ENCODE data around the gene NUP188.

NUP188 gene

DNA sequence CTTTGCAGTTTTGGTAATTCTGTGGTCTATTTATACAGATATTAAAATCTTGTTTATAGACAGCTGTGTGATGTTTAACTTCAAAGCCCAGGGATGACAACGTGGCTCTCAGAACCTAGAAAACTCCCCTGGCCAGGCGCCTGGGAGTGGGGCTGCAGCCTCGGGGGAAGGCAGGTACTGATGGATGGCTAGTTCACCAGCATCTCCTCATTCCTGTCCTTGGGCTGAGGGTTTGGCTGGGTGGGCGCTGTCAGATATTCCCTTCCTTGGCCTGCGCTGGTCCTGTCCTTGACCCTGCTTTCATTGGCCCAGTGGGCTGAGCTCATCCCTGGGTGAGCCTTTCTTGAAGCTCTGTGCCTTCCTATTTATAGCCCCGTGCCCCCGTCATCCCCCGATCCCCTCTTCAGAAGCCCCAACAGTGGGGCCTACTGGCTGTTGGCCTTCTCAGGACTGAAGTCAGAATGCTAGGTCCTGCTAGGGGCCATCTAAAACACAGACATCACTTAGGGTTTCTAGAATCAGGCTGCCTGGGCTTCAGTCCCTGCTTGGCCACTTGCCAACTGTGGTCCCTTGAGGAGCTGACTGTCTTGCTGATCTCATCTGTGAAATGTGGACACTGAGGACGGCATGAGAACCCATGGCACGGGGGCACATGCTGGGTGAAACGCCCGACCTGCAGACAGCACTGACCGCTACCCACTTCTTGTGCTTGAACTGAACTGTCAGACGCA lies 59.7 kb downstream of the NUP188 start:
- no peak for DNase-seq

DNA sequence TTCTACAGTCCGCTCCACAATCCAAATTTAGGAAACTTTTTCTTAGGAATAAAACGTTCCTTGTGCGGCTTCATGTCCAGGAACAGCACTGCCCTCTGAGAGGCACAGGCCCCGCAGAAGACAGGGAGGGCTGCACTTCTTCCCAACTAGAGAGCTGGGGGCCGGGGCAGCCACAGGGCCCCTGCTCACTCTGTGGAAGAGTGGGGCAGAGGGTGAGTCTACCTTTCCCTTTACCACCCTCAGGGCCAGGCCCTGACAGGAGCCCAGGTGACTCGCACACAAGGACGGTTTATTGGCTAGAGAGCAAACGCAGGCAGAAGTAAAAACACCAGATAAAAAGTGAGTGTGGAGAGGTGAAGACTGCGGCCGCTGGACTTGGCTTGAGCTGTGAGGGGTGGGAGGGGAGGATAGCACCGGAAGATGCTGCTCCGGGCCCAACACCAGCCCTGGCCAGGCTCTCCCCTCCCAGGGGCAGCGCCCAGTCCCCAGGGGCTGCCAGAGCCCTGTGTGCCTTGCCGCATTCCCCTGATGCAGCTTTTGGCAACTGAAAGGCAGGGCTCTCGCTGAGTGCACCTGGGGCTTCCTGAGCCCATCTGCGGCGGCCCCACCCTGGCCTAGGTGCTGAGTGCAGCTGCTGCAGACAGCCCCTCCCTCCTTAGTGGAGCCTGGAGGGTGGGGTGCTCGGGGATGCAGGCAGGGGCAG lies 60.4 kb downstream of the NUP188 start:
- DNase-seq = no peak

DNA sequence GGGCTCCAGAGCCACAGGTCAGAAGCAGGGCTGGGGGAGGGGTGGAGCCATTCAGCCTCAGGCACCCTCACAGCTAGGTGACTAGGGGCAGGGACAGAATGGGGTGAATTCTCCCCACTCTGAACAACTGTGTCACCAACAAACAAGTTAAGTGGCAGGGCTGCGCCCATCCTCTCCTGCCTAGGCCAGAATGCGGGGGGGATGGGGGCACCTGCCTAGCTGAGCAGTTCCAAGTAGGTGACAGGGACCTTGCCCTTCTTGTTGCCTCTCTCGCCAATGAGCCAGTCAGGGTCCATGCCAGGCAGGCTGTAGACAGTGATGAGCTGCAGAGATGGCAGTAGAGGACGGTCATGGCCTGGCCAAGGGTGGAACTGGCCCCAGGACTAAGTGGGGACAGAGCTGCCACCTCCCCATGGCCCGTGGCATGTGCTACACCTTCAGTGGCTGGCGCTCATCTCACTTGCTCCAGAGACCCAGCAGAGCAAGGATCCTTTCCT lies 61.0 kb downstream of the NUP188 start:
- DNase-seq = no peak

DNA sequence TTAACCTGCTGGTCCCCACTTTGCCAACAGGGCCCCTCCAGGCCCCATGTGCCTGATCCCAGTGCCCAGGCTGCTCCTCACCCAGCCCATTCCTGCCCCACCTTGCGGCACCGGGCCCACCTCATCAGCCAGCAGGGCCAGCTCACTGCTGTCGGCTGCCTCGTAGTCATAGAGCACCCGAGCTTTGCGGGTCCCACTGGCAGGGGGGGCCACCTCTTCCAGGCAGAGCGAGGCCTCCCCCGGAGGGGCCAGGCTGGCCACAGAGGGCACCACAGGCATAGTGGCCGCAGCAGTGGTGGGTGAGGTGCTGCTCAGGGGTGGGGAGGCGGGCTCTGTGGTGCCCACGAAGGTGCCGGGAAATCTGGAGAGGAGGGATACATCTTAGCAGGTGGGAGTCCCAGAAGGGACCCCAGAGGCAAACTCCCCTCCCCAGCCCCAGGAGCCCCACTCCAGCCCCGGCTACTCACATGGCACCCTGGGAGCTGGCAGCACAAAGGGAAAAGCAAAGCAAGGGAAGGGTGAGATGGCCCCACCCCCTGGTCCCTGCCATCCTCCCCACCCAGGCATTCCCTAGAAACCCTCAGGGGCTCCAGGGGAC lies 61.6 kb downstream of the NUP188 start:
- DNase-seq = no peak

DNA sequence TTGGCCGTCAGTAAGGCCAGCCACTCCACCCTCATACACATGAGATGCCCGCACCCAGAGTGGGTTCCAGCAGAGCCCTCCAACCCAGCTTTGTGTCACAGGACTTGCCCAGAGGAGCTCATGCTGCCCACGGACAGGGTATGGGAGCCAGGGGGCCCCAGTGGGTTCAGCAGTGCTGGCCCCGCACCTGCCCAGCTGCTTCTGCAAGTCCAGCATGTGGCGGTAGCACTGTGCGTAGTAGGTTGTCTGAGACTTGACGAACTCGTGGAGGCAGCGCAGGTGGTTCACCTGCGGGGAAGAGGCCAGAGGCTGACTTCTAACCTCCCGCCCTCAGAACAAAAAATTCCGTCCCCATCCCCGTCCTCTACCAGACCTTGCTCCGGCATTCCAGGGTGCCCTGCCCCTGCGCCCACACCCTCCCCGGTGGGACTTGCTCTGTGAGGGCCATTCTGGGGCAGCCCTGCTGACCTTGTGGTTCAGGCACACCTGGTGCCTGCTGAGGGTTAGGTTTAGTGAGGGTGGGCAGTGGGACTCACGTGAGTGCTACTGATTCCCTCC lies 62.2 kb downstream of the NUP188 start:
- no peak for DNase-seq

DNA sequence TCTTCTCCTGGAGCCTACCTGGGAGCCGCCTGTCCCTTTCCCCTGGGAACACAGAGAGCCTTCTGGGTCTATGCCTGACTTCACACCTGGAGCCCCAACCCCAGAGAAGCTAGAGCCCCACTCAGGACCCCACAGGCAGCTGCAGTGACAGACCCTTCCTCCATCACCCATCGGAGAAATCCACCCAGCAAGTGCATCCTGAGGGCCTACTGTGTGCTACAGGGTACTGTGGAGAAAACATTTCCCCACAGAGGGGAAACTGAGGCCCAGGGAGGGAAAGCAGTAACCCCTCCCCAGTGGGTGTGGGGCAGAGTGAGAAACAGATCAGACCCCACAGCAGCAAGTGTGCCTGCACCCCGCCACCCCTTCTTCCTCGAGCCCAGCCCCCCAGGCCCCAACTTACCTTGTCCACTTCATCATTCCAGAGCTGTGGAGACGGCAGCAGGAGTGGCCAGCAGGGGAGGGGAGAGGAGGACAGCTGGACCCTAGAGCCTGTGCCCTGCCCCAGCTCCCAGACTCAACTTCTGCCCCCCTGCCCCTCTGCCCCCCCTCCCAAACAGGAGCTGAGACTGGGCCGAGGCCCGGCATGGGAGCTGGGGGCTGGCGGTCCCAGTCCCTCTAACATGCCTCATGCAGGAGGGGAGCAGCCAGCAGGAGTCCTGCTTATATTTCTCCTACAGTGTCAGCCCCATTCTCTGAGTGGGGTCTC lies 62.9 kb downstream of the NUP188 start:
- DNase-seq = no peak

DNA sequence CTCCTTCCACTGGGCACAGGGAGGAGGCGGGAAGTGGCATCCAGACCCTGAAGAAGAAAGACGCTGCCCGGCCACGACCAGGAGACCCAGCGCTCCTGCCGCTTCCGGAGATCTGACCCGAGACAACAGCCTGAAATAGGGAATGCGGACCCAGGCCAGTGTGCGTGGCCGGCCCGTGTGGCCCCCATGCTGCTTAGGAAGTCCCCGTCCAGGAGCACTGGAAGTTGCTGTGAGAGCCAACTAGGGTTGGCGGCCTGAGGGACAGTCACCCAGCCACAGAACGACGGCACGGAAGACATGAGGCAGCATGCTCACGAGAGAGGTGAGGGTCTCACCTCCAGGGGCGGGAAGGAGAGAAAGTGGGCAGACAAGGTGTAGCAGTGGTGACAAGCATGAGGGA lies 63.7 kb downstream of the NUP188 start:
- no peak for DNase-seq

DNA sequence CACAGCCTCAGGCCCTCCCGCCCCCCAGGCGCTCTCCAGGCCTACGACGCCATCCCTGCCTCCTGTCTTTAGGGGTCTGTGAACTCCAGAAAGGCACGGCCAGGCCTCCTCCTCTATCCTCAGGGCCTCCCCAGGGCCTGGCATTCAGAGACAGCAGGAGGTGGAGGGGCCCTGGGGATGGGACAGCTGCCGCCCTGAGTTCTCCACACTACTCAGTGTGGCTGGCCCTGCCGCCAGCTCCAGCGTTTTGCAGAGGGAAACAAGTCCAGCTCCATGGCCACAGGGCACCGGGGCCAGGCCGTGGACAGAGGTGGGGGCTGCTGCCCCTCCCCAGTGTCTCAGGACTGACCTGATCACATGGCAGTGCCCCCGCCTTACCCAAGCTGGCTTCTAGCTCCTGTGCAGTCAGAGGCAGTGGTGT lies 64.3 kb downstream of the NUP188 start:
- no peak for DNase-seq

DNA sequence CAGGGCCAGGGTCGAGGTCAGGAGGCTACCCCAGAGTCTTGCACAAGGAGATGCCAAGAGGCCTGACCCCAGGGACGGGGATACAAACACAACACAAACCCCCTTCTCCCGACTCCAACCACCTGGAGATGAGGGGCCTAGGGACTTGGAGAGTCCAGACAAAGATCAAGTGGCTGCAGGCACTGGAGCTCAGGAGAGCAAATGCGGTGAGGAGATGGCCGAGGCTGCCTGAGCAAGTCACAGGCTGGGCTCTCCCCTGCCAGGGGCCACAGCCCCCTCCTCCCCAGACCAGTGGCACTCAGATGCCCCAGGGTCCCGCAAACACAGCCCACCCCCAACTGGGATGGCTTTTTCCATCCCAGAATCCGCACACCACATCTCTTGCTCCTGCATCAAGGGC lies 64.8 kb downstream of the NUP188 start:
- DNase-seq = no peak

DNA sequence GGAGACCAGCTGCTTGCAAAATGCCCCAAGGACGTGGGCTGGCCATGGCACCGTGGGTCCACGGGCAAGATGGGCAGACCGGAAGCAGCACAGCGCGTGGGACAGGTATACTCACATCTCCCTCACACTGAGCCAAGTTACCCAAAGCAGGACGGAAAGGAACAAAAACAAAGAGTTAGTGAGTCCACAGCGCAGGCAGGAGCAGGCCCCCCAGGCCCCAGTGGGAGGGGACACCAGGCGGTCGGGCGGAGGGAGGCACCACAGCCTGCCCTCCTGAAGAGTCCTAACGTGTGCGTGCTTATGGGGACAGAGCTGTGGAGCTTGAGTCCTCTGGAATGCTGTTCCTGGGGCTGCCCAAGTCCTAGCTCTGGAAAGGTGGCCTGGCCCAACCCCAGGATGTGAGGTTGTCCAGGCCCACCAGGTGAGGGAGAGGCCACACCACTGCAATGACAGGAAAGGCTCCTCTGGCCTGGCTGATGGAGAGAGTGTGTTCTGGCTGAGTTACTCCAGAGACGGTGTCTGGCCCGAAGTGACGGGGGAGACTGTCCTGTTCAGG lies 65.5 kb downstream of the NUP188 start:
- no peak for DNase-seq

DNA sequence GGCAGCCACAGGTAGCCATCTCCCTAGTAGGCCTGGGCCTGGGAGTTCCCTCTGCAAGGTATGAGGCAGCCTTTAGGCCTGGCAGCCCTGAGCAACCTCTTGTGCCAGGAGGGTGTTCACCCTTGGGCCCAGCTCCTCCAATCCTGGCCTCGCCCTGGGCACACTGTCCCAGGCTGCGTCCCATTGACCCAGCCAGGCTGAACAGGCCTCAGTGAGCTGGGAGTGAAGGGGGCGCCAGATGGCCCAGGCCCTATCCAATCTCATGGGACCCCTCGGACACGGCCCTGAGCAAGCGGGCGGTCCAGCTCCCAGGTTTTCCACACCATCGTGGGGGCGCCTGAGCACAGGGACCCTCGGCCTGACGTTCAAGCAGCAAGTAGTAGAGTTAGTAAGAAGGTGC lies 66.2 kb downstream of the NUP188 start:
- DNase-seq = no peak

DNA sequence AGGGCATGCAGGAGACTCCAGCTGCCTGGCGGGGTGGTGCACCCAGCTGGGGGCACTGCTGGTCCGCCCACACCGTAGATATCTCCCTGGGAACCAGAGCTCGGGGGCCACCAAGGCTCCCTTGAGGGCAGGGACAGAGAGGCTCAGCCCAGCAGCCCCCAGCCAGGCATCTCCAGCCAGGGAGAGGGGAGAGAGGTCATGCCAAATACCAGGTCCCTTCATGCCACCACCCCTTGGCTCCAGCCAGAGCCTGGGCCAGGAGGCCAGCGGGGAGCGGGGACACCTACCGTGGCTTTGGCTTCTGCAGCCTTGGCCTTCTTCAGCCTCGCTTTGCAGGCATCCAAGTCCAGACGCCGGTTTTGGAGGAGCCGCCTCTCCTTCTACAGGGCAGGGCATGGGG lies 66.6 kb downstream of the NUP188 start:
- no peak for DNase-seq

DNA sequence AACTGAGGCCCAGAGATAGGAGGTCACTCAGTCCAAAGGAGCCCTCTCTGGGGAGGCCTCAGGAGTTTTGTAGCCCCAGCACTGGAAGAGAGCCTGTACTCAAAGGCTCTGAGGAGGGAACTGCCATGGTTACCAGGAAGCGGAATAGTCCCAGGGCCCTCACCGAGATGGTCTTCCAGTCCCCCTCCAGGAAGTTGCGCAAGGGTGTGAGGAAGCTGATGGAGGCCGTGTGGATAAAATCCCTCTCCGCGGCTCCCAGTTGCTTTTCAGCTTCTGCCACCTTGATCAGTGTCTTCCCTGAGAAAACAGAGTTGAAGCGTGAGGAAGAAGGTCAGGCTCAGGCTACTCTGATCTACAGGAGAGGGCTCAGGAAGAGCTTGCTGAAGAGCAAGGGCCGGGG lies 67.1 kb downstream of the NUP188 start:
- DNase-seq = no peak

DNA sequence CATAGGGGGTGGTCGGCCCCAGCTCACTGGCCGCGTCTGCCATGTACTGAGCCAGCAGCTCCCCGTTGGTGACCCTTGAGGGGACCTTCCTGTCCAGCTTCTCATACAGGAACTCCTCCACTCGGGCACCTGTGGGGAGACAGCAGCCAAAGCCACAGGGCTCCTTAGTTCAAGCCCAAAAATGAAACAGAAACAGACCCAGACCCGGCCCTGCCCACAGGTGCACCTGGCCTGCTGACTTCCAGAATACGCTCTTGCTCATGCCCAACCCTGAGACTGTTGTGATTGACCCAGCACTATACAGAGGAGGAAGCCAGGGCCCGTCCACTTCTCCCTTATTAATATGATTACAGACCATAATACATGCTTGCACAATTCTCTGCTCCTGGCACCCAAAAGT lies 73.6 kb downstream of the NUP188 start:
- DNase-seq = no peak

DNA sequence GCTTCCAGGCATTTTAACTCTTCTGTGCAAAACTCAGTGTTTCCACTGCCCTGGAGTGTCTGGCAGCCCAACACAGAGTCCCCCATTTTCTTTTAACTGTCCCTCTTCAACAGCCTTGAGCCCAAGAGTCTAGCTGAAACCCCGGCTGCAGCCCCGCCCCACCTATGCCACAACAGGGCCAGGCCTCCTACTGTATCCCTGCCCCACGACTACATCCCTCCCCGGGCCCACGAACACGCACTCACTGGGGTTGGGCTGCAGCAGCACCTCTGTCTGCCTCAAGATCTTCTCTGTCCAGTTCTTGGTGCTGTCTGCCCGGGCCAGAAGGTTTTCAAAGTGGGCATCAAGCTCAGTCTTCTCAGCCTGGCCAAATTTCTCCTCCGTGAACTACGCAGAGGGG lies 74.5 kb downstream of the NUP188 start:
- no peak for DNase-seq

DNA sequence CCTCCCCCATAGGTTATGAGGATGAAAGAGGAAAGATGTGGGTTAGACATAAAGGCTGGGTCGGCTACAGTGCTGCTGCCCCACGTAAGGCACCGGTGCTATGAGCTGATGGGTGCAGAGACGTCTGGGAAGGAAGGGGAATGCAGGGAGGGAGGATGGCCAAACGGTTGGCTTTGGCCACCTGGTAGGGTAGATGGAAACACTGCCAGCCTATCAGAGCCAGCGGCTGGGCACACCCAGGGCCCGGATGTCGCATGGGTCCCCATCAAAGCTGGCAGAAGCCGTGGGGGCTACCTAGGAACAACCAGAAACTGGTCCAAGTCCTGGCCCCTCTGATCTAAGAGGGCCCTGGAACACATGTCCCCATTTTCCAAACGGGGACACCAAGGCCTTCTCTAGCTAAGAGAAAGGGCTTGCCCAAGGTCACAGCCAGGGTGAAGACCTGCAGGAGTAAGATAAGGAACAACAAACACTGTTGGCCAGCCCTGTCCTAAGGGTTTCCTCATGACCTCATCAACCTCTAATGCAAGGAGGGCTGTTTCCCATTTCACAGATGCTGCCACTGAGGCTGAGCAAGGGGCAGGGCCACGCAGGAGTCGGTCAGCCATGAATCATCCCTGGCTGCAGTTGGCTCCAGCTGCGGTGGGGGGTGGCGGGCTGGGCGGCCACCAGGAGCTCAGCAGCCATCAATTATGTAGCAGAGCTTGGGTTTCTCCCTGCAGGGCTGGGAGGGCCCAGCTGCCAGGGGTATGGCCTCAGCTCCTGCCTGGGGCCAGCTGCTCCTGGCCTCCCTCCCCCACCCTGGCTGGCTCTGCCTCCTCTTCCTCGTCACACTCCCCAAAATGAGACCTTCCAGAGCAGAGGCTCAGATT lies 75.8 kb downstream of the NUP188 start:
- DNase-seq = no peak

DNA sequence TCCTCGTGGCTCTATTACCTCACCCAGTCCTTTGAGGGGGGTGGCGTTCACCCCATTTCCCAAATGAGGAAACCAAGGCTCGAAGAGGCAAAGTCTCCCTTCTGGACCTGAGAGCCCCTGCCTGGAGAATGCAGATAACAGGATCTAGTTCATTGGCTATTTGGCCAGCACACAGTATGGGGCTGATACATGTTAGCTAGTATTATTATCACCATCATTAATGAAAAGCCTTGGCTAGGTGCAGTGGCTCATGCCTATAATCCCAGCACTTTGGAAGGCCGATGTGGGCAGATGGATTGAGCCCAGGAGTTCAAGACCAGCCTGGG lies 76.4 kb downstream of the NUP188 start:
- DNase-seq = no peak

DNA sequence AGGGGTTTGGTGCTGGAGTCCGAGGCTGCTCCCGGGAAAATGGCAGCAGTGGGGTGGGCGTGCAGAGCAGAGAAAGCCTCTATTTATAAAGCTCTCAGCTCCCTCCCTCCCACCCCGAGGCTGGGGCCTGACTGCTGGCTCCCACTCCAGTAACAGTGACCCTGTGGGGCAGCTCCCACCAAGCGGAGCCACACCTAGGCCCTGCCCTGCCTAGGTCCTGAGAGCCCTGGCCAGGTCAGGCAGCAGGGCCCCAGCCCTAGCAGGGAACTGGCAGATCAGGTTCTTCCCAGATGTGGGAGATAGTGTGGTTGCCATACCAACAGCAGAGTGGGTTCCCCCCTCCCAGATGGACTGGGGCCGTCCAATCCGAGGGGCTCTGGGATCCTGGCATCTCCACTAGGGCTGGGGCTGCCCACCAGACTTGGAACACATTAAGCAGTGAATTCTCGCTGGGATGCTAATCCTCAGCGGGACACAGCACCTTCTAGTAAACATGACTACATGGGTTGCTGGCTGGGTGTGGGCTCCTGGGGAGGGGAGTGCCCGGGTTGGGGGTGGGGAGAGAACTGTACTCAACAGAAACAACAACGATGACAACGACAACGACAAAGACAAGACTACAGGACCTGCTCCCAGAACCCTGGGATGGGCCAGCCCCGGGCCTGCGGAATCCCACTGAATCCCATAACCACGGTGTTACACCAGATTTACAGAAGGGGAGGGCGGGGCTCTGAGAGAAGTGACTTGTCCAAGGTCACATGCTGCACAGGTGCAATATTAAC lies 79.1 kb downstream of the NUP188 start:
- no peak for DNase-seq

DNA sequence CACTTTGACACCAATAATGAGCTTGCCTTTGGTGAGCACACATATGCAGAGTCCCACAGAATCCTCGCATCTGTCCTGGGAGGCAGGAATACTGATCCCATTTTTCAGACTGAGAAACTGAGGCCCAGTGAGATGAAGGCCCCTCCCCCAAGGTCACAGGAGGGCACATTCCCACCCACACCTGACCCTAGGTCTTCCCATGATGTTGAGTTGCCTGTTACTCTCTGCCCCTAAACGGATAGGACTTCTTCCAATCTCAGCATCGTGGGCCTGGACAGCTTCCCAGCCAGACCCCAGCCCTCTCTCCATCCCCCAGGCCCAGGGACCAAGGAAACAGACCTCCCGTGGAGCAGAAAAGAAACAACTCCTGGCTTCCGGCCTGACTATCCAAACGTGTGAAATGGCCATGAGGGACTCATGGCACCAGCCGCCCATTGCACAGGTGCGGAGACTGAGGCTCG lies 79.8 kb downstream of the NUP188 start:
- no peak for DNase-seq

DNA sequence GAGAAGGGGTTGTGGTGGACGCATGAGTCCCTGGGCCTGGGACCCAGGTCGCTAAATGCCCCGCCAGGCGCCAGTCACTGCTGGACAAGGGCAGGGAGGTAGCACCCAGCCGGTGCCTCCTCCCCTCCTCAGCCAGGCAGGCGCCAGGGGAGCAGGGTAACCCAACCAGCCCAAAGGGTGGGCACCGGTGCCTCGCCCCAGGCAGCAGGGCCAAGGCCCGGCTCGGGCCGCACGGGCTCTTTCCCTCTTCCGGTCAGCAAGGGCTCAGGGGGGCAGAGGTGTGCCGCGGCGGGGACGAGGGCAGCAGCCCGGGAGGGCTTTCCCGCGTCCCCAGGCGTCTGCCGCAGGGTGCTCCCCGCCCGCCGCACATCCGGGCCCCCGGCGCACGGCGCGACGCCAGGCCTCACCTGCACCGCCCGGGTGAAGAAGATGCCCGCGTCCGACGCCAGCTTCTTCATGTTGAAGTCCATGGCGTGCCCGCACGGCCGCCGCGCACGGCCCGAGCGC lies 80.2 kb downstream of the NUP188 start:
- no peak for DNase-seq
